Tibial nerve (tissue), 4 donors: ENCODE measurements around the gene BFSP1. TPM values are rescaled to one million over a fixed set of nuclear protein-coding genes. Genes with fewer than 3 reads are reported as not detected.

Experiments
- DNase-seq, 2 donors: peaks; one replicate each; pipeline ENCODE4 v3.0.0-alpha.2; 2019; ENCODE audit warnings: low spot score in 2 of 2
- H3K27ac ChIP-seq, 4 donors: fragments of 200-600 bp; sonication (generic) in 3 of 4; one replicate each; pipeline ENCODE4 v1.5.1; 2017 to 2019; ENCODE audit warnings: mild to moderate bottlenecking in 1 of 4
- H3K27me3 ChIP-seq, 2 donors: fragments of 200-600 bp; sonication (generic) in 1 of 2; one replicate each; pipeline versions ENCODE4 v1.5.1 to v1.6.0; 2017 to 2019
- H3K36me3 ChIP-seq, 3 donors: fragments of 200-600 bp; sonication (generic); one replicate each; pipeline ENCODE4 v1.5.1; 2018 to 2019
- H3K4me1 ChIP-seq, 4 donors: fragments of 200-600 bp; sonication (generic) in 3 of 4; one replicate each; pipeline ENCODE4 v1.5.1; 2017 to 2019
- H3K4me3 ChIP-seq, 4 donors: fragments of 200-600 bp; sonication (generic) in 3 of 4; one replicate each; pipeline ENCODE4 v1.5.1; 2017 to 2019; ENCODE audit warnings: mild to moderate bottlenecking in 1 of 4, moderate library complexity in 1 of 4
- H3K9me3 ChIP-seq, 4 donors: fragments of 200-600 bp; sonication (generic) in 3 of 4; one replicate each; pipeline ENCODE4 v1.5.1; 2017 to 2019
- CTCF ChIP-seq, 5 experiments: fragments of 200-600 bp in 3 of 5; fragments of 450-650 bp in 2 of 5; sonication (generic) in 3 of 5; IDR thresholded peaks; one replicate each; pipeline ENCODE4 v1.5.1; 2016 to 2019; ENCODE audit warnings: antibody characterized with exemption in 5 of 5, mild to moderate bottlenecking in 3 of 5, moderate library complexity in 2 of 5
- EP300 ChIP-seq, 2 donors: sonication (generic); formaldehyde crosslinking; IDR thresholded peaks; one replicate each; pipeline ENCODE4 v1.6.1; 2017; ENCODE audit warnings: antibody characterized with exemption in 2 of 2, mild to moderate bottlenecking in 1 of 2
- POLR2A ChIP-seq, 2 donors: fragments of 450-650 bp; IDR thresholded peaks; one replicate each; pipeline ENCODE4 v1.6.1; 2017; ENCODE audit warnings: antibody characterized with exemption in 2 of 2, mild to moderate bottlenecking in 2 of 2, moderate library complexity in 2 of 2
- WGBS, 2 donors: methylation state at CpG; one replicate each; pipeline ENCODE4 v1.1.5; 2018; 5-methylcytosine and 5-hydroxymethylcytosine counted together
- total RNA-seq, 4 donors: library from RNA; depleted of rRNA; stranded (reverse); fragments of >200 nt; gene quantifications; one replicate each; pipeline ENCODE4 v1.1.0, GENCODE V29; 2016

BFSP1 gene
- total RNA-seq, 4 donors from 2014 or later = 0.39 to 5.9 (median 0.63) TPM; not detected in 1

GRCh38 chr20:17452441-17452840, 78.7 kb downstream of the BFSP1 start:
- Histone ChIP-seq H3K4me3 (no peak overlapping the region), H3K4me1 (no peaks in the 10 kb centered on the region), H3K27me3 (no peaks in the 10 kb centered on the region), H3K9me3 (peaks cover 0 to 3% (median 0%) of the 10 kb centered on the region in 4 donors), H3K36me3 (no peaks in the 10 kb centered on the region), H3K27ac (no peak overlapping the region)
- 76 to 85% methylated on average over 3 of the region's 3 CpGs for WGBS, 2 donors
- TF ChIP-seq CTCF (IDR thresholded peaks at IDR 0.05) (no peak), POLR2A (IDR thresholded peaks at IDR 0.05) (no peak), EP300 (IDR thresholded peaks at IDR 0.05) (no peak)
- no peak for DNase-seq

- Histone ChIP-seq H3K4me3 (no peak overlapping the region), H3K4me1 (no peaks in the 10 kb centered on the region), H3K27me3 (no peaks in the 10 kb centered on the region), H3K27ac (no peak overlapping the region), H3K36me3 (no peaks in the 10 kb centered on the region), H3K9me3 (peaks cover 0 to 3% (median 0%) of the 10 kb centered on the region in 4 donors)
- 86 to 98% methylated on average over 2 of the region's 2 CpGs for WGBS, 2 donors
- DNase-seq = no peak
- no peak for TF ChIP-seq CTCF (IDR thresholded peaks at IDR 0.05)
- TF ChIP-seq EP300 (IDR thresholded peaks at IDR 0.05) = no peak
- TF ChIP-seq POLR2A (IDR thresholded peaks at IDR 0.05) = no peak
Observed at GRCh38 chr20:17449031-17449430, 82.1 kb downstream of the BFSP1 start.

GRCh38 chr20:17448071-17448470, 83.1 kb downstream of the BFSP1 start:
- no peaks in the 10 kb centered on the region for H3K27me3 ChIP-seq
- H3K4me1 ChIP-seq = no peaks in the 10 kb centered on the region
- WGBS, 2 donors = 93 to 95% methylated on average over 2 of the region's 2 CpGs
- DNase-seq = no peak
- H3K4me3 ChIP-seq = no peak overlapping the region
- H3K27ac ChIP-seq = no peak overlapping the region
- TF ChIP-seq POLR2A (IDR thresholded peaks at IDR 0.05) (no peak), EP300 (IDR thresholded peaks at IDR 0.05) (no peak), CTCF (IDR thresholded peaks at IDR 0.05) (no peak)
- H3K9me3 ChIP-seq = no peaks in the 10 kb centered on the region
- H3K36me3 ChIP-seq = no peaks in the 10 kb centered on the region

GRCh38 chr20:17446171-17446570, 85.0 kb downstream of the BFSP1 start:
- Histone ChIP-seq H3K27ac (no peak overlapping the region), H3K4me1 (no peaks in the 10 kb centered on the region), H3K9me3 (peaks cover 0 to 8% (median 0%) of the 10 kb centered on the region in 4 donors), H3K4me3 (no peak overlapping the region), H3K27me3 (no peaks in the 10 kb centered on the region), H3K36me3 (no peaks in the 10 kb centered on the region)
- TF ChIP-seq POLR2A (IDR thresholded peaks at IDR 0.05) (no peak), EP300 (IDR thresholded peaks at IDR 0.05) (no peak), CTCF (IDR thresholded peaks at IDR 0.05) (no peak)
- WGBS, 2 donors = 81 to 93% methylated on average over 5 of the region's 5 CpGs
- DNase-seq = no peak

GRCh38 chr20:17445543-17445942, 85.6 kb downstream of the BFSP1 start:
- DNase-seq = no peak
- Histone ChIP-seq H3K9me3 (peaks cover 0 to 8% (median 0%) of the 10 kb centered on the region in 4 donors), H3K4me1 (no peaks in the 10 kb centered on the region), H3K27ac (no peak overlapping the region), H3K4me3 (no peak overlapping the region), H3K27me3 (no peaks in the 10 kb centered on the region), H3K36me3 (no peaks in the 10 kb centered on the region)
- TF ChIP-seq EP300 (IDR thresholded peaks at IDR 0.05) (no peak), POLR2A (IDR thresholded peaks at IDR 0.05) (no peak), CTCF (IDR thresholded peaks at IDR 0.05) (no peak)
- WGBS, 2 donors = 74 to 84% methylated on average over 13 of the region's 13 CpGs
